Non-pigmented ciliary epithelial cell (primary cell): ENCODE results near the gene LRP5.
"Not testable (repeated sequence)": the region's sequence is repeated elsewhere in the genome, so short reads cannot be mapped to it uniquely, and the experiment has no call there.

Experiments used
- DNase-seq: peaks from one replicate; pipeline ENCODE4 v3.0.0-alpha.2; 2010; ENCODE audit warnings: low read depth

Gene LRP5

GRCh38 chr11:68423481-68423880 lies 111.1 kb downstream of the LRP5 start:
- DNase-seq: no peak

- no peak for DNase-seq
These were observed 111.8 kb downstream of the LRP5 start for GRCh38 chr11:68424101-68424632.

DNA sequence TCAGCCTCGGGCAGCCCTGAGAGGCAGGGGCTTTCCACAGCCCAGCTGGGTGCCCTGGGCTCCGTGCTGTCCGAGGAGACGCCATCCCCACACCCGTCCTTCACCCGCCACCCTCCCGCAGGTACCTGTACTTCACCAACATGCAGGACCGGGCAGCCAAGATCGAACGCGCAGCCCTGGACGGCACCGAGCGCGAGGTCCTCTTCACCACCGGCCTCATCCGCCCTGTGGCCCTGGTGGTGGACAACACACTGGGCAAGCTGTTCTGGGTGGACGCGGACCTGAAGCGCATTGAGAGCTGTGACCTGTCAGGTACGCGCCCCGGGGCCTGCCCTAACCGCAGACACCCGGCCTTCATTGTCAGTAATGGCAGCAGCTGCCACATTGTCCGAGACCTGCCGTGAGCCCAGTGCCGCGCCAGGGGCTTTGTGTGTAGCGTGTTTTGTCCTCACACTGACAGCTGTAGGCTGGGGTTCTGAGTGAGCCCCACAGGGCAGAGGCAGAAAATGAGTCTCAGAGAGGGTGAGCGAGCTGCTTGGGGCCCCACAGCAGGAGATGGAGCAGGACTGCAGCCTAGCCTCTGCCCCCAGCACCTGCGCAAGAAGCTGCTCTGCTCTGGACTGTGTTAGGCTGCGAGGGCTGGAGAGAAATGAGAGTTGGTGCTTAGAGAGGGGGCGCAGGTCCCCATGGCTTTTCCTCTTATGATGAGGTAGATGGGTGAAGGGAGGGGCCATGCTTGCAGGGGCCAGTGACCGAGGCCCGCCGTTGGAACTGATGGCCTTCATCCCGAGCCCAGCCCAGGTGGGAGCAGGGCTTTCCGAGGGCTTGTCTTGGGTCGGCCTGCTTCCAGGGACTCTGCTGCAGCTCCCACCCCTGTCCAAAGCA lies 112.8 kb downstream of the LRP5 start:
- no peak for DNase-seq

- no peak for DNase-seq
These were observed 113.5 kb downstream of the LRP5 start for GRCh38 chr11:68425866-68426380.

DNA sequence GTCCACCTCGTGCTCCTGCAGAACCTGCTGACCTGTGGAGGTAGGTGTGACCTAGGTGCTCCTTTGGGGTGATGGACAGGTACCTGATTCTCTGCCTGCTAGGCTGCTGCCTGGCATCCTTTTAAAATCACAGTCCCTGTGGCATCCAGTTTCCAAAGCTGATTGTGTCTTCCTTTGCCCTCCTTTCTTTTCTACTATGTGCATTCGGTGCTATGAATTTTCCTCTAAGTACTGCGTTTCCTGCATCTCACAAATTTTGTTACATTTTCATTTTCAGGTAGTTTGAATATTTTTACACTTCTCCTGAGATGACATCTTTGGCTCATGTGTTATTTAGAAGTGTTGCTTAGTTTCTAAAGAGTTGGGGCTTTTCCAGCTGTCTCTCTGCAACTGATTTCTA lies 117.3 kb downstream of the LRP5 start:
- DNase-seq: no peak

GRCh38 chr11:68430384-68430783 lies 118.0 kb downstream of the LRP5 start:
- no peak for DNase-seq

DNA sequence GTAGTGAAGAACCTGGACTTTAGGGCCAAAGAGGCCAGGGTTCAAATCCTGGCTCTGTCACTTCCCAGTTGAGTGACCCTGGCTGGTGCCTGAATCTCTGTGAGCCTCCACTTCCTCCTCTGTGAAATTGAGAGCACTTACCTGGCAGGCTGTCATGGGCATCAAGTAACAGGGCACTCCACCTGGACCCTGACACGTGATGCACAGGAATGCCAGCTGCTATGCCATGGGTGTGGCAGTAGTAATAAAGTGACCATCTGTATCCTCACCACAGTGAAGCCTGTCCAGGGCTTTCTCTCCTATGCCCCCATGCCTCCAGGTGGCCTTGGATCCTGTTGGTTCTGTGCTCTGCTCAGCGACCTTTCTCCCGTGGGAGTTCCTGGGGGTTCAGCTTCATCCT lies 118.4 kb downstream of the LRP5 start:
- DNase-seq: no peak

GRCh38 chr11:68431984-68432645 lies 119.7 kb downstream of the LRP5 start:
- DNase-seq: no peak

DNA sequence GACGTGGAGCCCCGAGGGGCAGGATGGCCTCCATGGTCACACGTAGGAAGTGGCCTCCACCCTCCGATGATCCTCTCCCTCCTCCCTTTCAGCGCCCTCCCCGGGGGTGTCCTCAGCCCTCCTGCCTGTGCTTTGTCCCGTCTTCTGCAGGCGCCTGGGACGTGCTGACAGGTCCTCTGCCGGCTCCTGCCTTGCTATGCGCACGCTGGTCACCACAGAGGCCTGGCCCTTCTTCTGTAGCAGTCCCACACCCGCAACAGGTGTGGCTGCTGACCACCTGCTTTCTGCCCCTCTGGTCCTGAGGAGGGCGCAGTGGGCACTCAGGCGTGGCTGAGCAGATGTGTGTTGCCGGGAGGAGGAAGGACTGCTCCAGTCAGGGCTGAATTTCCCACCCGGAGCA lies 120.5 kb downstream of the LRP5 start:
- DNase-seq: no peak

GRCh38 chr11:68433541-68433940 lies 121.2 kb downstream of the LRP5 start:
- DNase-seq: no peak

GRCh38 chr11:68434159-68434558 lies 121.8 kb downstream of the LRP5 start:
- not testable (repeated sequence) for DNase-seq

DNA sequence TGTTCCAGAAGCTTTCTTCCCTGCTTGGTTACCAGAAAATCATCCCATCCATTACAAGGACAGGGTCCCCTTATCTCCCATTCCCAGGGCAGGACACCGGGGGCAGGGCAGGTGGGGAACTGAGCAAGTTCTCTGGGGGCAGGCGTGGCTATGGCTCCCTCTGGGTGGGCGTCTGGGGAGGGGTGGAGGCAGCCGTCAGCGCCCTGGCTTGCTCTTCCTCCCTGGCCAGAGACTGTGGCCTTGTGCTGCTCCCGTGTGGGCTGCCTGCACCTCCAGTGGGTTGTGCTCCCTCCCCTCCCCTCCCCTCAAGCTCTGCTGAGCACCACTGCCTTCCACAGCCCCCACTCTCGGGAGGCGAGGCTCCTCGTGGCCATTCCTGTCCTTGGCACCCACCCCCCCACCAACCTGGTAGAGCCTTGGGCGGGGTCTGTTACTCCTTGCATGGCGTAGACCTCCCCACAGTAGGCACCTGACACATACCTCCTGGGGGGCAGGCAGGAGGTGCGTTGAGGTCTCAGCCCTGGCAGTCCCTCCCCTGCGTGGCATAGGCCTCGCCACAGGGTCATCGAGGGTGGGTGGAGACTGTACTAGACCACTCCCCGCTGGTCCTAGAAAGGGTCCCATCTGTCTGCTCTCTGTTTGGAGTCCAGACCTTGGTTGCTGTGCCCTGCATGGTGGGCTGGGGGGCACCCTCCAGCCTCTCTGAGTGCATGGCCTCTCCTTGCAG lies 123.9 kb downstream of the LRP5 start:
- DNase-seq: no peak

GRCh38 chr11:68436985-68437926 lies 124.9 kb downstream of the LRP5 start:
- DNase-seq: peak; percentile 38

DNA sequence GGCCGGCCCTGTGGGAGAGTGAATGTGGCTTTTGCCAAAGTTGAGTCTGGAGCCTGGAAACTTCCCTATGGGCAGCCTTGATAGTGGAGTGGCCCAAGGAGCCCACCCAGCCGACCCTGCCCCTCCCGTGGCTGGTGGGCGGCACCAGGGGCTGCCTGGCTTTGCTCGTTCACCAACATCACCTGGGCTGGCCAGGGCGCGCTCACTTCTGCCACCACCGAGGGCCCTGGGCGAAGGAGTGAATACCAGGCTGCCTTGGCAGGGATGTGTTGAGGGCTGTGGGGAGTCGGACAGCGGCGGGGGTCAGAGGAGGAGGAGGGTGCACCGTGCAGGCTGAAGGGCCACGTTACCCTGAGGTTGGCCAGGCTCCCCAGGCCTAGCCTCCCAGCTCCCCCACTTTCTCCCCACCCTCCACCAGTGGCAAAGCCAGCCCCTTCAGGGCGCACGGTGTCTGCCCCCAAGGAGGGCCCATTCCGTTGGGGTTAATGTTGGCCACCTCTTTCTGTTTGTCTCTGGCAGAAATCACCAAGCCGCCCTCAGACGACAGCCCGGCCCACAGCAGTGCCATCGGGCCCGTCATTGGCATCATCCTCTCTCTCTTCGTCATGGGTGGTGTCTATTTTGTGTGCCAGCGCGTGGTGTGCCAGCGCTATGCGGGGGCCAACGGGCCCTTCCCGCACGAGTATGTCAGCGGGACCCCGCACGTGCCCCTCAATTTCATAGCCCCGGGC lies 125.7 kb downstream of the LRP5 start:
- DNase-seq: no peak

- DNase-seq: no peak
These were observed 126.4 kb downstream of the LRP5 start for GRCh38 chr11:68438658-68439259.

- DNase-seq: no peak
These were observed 127.1 kb downstream of the LRP5 start for GRCh38 chr11:68439355-68440065.

- DNase-seq: no peak
These were observed 127.8 kb downstream of the LRP5 start for GRCh38 chr11:68440224-68440623.

DNA sequence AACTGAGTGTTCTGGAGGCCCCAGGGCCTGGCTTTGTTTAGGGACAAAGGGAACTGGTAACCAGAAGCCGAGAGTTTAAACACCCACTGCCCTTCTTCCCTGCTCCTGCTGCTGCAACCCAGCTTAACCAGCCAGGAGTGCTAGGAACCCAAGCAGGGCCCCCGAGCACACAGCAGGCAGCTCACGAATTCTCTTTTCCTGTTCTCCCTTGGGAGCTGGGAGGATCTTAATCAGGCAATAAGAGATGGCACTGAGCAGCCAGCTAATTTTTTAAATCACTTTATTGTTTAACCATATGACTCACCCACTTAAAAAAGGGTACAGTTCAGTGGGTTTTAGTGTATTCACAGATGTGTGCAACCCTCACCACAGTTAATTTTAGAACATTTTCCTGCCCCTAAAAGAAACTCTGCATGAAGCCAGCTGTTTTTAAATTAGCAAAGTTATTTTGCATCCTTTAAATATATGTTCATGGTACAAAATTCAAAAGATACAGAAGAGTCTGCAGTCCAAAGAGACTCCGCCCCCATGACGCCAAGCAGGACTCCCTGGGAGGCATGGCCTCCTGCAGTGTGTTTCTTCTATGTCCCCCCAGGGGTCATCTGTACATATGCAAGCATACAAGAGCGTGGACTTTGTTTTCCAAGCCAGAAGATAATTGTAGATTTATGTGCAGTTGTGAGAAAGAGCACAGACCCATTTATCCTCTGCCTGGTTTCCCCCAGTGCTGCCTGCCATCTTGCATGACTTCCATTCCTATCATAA lies 129.3 kb downstream of the LRP5 start:
- DNase-seq: no peak

DNA sequence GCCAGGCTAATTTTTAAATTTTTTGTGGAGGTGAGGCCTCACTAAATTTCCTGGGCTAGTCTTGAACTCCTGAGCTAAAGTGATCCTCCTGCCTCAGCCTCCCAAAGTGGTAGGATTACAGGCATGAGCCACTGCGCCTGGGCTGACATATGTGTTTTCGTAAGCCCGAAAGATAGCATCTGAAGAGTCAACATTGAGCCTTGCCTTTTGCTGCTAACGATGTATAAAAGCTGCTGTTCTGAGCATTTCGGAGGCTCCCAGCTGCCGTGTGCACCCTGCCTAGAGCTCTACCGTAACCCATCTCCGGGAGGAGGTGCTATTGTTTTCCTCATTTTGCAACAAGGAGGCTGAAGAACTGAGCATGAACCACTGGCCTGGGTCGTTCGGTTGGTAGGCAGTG lies 130.0 kb downstream of the LRP5 start:
- no peak for DNase-seq
